OCI-LY7 (cell line): Measurements from ENCODE around the gene TMEM100. TPM values are rescaled to one million over a fixed set of nuclear protein-coding genes. Genes with fewer than 3 reads are reported as not detected.

Source experiments
- BruUV-seq: library from RNA; stranded (reverse); fragments of 400-500 nt; replicated peaks from 2 replicates; lab custom pipeline; 2021; lab: Mats Ljungman, UMichigan
- CTCF ChIA-PET: fragments of 300-600 bp; sonication (Branson Sonifier 250); formaldehyde crosslinking; loops from one replicate; lab custom pipeline; 2022; ENCODE audit warnings: antibody characterized with exemption; ENCODE audit not compliant: unreplicated experiment; lab: Charles Lee
- POLR2A ChIA-PET: fragments of 300-600 bp; sonication (Branson Sonifier 250); formaldehyde crosslinking; loops from one replicate; lab custom pipeline; 2022; ENCODE audit warnings: antibody characterized with exemption; lab: Charles Lee
- DNase-seq: peaks from one replicate; pipeline ENCODE4 v3.0.0-alpha.2; 2015; ENCODE audit warnings: low spot score
- H2AFZ ChIP-seq: fragments of 200-600 bp; sonication (generic), shearing (Covaris generic); 2 replicates; pipeline ENCODE4 v1.6.1; 2014; ENCODE audit warnings: mild to moderate bottlenecking, antibody characterized with exemption, low read length, moderate library complexity
- H3K27ac ChIP-seq: fragments of 200-600 bp; sonication (generic); 2 replicates; pipeline ENCODE4 v1.5.1; 2014; ENCODE audit warnings: mixed run types, low read depth, mild to moderate bottlenecking, moderate library complexity, low read length, inconsistent platforms; ENCODE audit not compliant: poor library complexity, severe bottlenecking
- H3K36me3 ChIP-seq: fragments of 200-600 bp; sonication (generic); 2 replicates; pipeline ENCODE4 v1.6.1; 2014; ENCODE audit warnings: mild to moderate bottlenecking, antibody characterized with exemption, low read length, moderate library complexity, mixed read lengths; ENCODE audit not compliant: insufficient read depth
- H3K4me1 ChIP-seq: fragments of 200-600 bp; sonication (generic); 2 replicates; pipeline ENCODE4 v1.5.1; 2014; ENCODE audit warnings: mild to moderate bottlenecking, low read length; ENCODE audit not compliant: insufficient read depth, poor library complexity, severe bottlenecking
- H3K4me2 ChIP-seq: fragments of 200-600 bp; sonication (generic); 2 replicates; pipeline ENCODE4 v1.6.1; 2014; ENCODE audit warnings: mild to moderate bottlenecking, low read length
- H3K4me3 ChIP-seq: fragments of 200-600 bp; sonication (generic); 2 replicates; pipeline ENCODE4 v1.5.1; 2014; ENCODE audit warnings: mild to moderate bottlenecking, low read depth, low read length; ENCODE audit not compliant: poor library complexity, severe bottlenecking
- H3K79me2 ChIP-seq: fragments of 200-600 bp; sonication (generic); 2 replicates; pipeline ENCODE4 v1.6.1; 2016; ENCODE audit warnings: low read depth, mild to moderate bottlenecking, low read length, moderate library complexity, mixed read lengths; ENCODE audit not compliant: insufficient read depth
- H3K9me2 ChIP-seq: fragments of 200-600 bp; sonication (generic); 2 replicates; pipeline ENCODE4 v1.6.1; 2016; ENCODE audit warnings: mild to moderate bottlenecking, low read length, mixed read lengths; ENCODE audit not compliant: insufficient read depth
- H3K9me3 ChIP-seq: fragments of 200-600 bp; sonication (generic); 2 replicates; pipeline ENCODE4 v1.6.1; 2014; ENCODE audit warnings: mild to moderate bottlenecking, mixed run types, low read length, mixed read lengths
- H4K20me1 ChIP-seq: fragments of 200-600 bp; sonication (generic); 2 replicates; pipeline ENCODE4 v1.6.1; 2014; ENCODE audit warnings: mild to moderate bottlenecking, antibody characterized with exemption, low read length, moderate library complexity, mixed read lengths; ENCODE audit not compliant: insufficient read depth
- CTCF ChIP-seq: fragments of 200-600 bp; sonication (generic); conservative IDR thresholded peaks from 2 replicates; pipeline ENCODE4 v1.5.1; 2014; ENCODE audit warnings: mild to moderate bottlenecking, antibody characterized with exemption, low read length, moderate library complexity, mixed read lengths
- EZH2phosphoT487 ChIP-seq: fragments of 200-600 bp; sonication (generic); IDR thresholded peaks from 2 replicates; pipeline ENCODE4 v1.6.1; 2018; ENCODE audit warnings: low read depth, borderline replicate concordance, mild to moderate bottlenecking, mixed run types, antibody characterized with exemption, low read length, moderate library complexity, mixed read lengths
- intact Hi-C: fragments of 100-400 bp; cut with micrococcal nuclease; formaldehyde crosslinking; loops from one replicate; pipeline ENCODE4 v1.10.0; 2022; ENCODE audit not compliant: unreplicated experiment
- total RNA-seq, 2 experiments: library from RNA; depleted of rRNA in 1 of 2; stranded (reverse); fragments of >200 nt in 1 of 2; shearing (Covaris generic) in 1 of 2; gene quantifications; 2 replicates each; pipeline ENCODE4 v1.2.3, GENCODE V29; 2014 to 2022

The TMEM100 gene
- total RNA-seq, 2 experiments from 2014 or later = 0.30 to 0.38 TPM

DNA sequence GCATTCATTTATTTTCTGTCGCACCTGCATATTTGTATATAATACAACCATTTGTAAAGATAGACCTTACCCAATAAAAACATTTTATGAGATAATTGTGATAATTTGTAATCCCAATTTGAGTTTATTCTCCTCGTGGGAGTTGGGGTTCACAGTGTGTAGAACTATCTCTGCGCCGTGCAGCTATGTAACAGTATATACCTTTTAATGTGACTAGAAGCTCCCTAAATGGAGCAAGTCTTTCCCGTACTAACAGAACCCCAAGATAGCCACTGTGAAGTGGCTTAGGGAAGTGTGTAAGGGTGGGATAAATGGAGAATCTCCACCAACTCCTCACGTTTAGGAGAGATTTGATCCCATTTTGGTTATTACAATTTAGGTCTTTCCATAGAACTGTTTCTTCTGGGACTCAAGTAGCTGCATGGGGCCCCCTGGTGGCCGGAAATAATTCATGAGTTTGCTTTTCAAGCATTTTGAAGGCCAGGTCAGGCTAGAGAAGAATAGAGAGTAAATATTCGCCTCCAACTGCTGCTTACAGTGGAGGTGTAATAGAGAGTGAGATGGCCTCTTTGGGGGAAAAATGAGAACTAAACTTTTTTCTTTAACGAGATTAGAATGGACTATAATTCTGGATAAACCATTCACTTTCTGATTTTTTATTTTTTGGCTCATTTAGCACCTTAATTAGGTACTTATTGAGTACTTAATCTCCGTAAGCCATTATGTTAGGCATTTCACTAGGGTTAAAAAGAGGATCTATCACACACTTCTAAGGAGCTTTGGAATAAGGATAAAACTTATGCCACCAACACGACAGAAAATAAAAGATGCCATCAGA, 4.5 kb downstream of the TMEM100 start:
- BruUV-seq = no TSS peak
- Histone ChIP-seq H3K4me3 (no peak overlapping the region), H3K9me3 (no peaks in the 10 kb centered on the region), H3K4me2 (no peak overlapping the region), H3K9me2 (no peaks in the 10 kb centered on the region), H4K20me1 (no peaks in the 10 kb centered on the region), H3K36me3 (no peaks in the 10 kb centered on the region), H3K79me2 (no peaks in the 10 kb centered on the region), H3K27ac (no peak overlapping the region), H2AFZ (no peak overlapping the region), H3K4me1 (no peaks in the 10 kb centered on the region)
- POLR2A ChIA-PET = interaction anchor here (0.5 to 1.2 kb wide), 2 partner anchors 184 to 365 kb away, joined by 3 to 4 read pairs; no protein-coding TSS in a partner anchor
- TF ChIP-seq CTCF (peak; percentile 93), EZH2phosphoT487 (no peak)
- DNase-seq = peak; percentile 72
- intact Hi-C loops = loop anchor here (1.0 kb wide), 1 partner anchor 192 kb away; no protein-coding TSS in a partner anchor
- CTCF ChIA-PET = interaction anchor here (0.6 kb wide), 1 partner anchor 9 kb away, joined by 3 read pairs; no protein-coding TSS in a partner anchor

DNA sequence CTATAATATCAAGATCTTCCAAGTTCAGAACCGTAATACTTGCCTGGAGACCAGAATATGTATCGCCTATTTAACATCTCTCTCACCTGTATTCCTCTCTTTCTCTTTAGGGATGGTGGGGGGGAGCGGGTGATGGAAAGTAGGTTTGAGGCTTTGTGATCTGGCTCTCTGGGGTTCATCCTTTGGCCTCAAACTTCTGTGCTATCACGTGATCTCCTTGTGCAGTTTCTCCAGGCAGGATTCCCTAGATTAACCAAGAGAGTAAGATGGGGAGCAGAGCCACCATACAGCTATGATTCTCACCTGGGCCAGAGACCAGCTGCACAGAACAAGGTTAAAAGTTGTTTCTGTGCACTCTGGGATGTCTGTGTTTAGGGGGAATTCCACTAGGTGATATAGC, 5.2 kb downstream of the TMEM100 start:
- Histone ChIP-seq H3K4me1 (no peaks in the 10 kb centered on the region), H3K4me2 (no peak overlapping the region), H2AFZ (no peak overlapping the region), H3K79me2 (no peaks in the 10 kb centered on the region), H3K36me3 (no peaks in the 10 kb centered on the region), H3K9me2 (no peaks in the 10 kb centered on the region), H3K4me3 (no peak overlapping the region), H3K9me3 (no peaks in the 10 kb centered on the region), H3K27ac (no peak overlapping the region), H4K20me1 (no peaks in the 10 kb centered on the region)
- ChIA-PET POLR2A (interaction anchor here (0.5 to 1.2 kb wide), 2 partner anchors 183 to 365 kb away, joined by 3 to 4 read pairs; no protein-coding TSS in a partner anchor), CTCF (no interaction called here)
- no peak for TF ChIP-seq EZH2phosphoT487
- no peak for TF ChIP-seq CTCF
- DNase-seq = no peak
- BruUV-seq = no TSS peak
- intact Hi-C loops = no loop called here
